GM21515 (cell line): ENCODE data around the gene TSSK3.
"Not testable (repeated sequence)": the region's sequence is repeated elsewhere in the genome, so short reads cannot be mapped to it uniquely, and the experiment has no call there.

ENCODE experiments used
- ATAC-seq: cut with Tn5 transposase; IDR thresholded peaks from one replicate; pipeline ENCODE4 v1.9.1; 2021; ENCODE audit not compliant: unreplicated experiment

Gene TSSK3

GRCh38 chr1:32394890-32395432 lies 32.6 kb downstream of the TSSK3 start:
- peak; percentile 3 for ATAC-seq

DNA sequence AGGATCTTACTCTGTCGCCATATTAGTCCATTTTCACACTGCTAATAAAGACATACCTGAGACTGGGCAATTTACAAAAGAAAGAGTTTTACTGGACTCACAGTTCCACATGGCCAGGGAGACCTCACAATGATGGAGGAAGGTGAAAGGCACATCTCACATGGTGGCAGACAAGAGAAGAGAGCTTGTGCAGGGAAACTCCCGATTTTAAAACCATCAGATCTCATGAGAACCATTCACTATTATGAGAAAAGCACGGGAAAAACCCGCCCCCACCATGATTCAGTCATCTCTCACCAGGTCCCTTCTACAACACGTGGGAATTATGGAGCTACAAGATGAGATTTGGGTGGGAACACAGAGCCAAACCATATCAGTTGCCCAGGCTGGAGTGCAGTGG lies 34.2 kb downstream of the TSSK3 start:
- ATAC-seq, result not testable (repeated sequence)

- ATAC-seq, result no peak
These were observed 36.1 kb downstream of the TSSK3 start for GRCh38 chr1:32398401-32398800.

GRCh38 chr1:32399843-32400242 lies 37.5 kb downstream of the TSSK3 start:
- ATAC-seq, result no peak

GRCh38 chr1:32400876-32401631 lies 38.7 kb downstream of the TSSK3 start:
- no peak for ATAC-seq

DNA sequence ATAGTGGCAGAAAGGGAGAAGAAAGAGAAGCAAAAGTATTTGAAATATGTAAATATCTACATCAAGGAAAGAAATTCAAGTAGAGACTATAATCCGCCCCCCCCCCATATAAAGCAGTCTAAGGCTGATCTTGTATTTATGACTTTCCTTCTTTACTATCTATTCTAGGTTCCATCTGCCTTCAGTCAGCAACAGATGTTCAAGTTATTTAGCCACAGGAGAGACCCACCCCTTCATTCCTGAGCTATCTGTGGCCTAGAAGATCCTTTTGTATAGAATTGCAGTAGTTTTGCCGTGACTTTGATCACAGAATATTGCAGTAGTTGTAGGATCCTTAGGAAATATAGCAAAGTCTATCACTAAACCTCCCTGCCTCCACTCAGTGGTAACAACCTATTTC lies 42.6 kb downstream of the TSSK3 start:
- no peak for ATAC-seq

- ATAC-seq, result no peak
These were observed 43.5 kb downstream of the TSSK3 start for GRCh38 chr1:32405672-32406467.

GRCh38 chr1:32406629-32407111 lies 44.3 kb downstream of the TSSK3 start:
- ATAC-seq, result no peak

DNA sequence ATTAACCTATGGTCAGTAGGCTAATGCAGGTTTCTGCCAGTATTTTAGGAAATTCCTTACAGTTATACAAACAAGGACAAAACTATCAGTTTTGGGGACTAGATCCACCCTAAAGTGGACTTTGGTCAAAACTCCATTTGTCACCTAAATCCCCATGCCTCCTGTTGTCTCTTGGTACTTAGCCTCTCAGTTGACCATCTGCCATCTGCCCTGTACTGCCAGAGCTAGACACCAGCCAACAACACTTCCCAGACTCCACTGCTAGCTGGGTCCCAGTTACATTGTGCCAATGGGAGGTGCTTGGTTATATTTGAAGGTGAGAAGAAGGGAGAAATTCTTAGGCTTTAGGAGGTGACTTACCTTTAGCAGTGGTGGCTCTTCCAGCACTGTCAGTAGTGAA lies 48.9 kb downstream of the TSSK3 start:
- ATAC-seq, result no peak

DNA sequence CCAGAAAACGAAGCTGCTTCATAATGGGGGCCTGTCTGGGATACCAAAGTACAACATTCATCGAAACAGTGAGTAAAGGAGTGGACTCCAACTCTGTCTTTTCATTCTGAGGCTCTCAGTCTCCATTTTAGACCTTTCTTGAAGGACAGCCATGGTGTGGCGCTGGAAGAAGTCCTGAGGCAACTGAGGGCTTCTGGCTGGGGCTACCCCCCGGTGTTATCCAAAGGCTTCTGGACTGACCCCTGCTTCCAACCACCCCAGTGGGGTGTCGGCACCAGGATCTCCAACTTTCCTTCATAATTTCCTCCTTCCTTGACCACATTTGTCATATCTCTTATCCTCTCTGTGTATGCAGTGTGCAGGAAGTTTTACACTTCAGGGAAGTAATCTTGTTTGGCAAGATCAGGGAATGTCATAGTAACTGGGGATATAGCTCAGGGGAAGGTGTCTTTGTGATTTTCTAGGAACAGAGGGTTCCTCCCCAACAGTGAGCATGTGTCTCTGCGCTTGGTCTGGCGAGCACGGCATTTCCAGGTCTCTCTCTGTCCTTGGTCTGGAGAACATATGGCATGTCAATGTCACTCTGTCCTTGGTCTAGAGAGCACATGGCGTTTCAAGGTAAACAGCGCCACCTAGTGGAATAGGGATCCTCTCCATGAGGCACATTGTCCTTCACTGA lies 51.3 kb downstream of the TSSK3 start:
- no peak for ATAC-seq
